Measurements from ENCODE around the gene NDUFS8. TPM values are rescaled to one million over a fixed set of nuclear protein-coding genes. Genes with fewer than 3 reads are reported as not detected.

Gene NDUFS8
- total RNA-seq, 1 donor from 2014 or later: 144 TPM

- peaks cover 73% of the 10 kb centered on the region for H3K36me3 Mint-ChIP-seq (ENCODE audit: low read depth, unreplicated experiment)
- peaks cover 2% of the 10 kb centered on the region for H3K27me3 Mint-ChIP-seq (ENCODE audit: unreplicated experiment)
- peaks cover 38% of the 10 kb centered on the region for H3K4me1 Mint-ChIP-seq (ENCODE audit: unreplicated experiment)
- no peak for TF ChIP-seq CTCF (IDR thresholded peaks at IDR 0.05; ENCODE audit: unreplicated experiment)
- DNase-seq (ENCODE audit: low spot score): no peak
- no peak overlapping the region for H3K27ac Mint-ChIP-seq (ENCODE audit: unreplicated experiment)
- H3K9me3 Mint-ChIP-seq (ENCODE audit: unreplicated experiment): no peaks in the 10 kb centered on the region
- no peak overlapping the region for H3K4me3 Mint-ChIP-seq (ENCODE audit: unreplicated experiment)
These were observed 44.3 kb downstream of the NDUFS8 start for GRCh38 chr11:68074584-68075352.

DNA sequence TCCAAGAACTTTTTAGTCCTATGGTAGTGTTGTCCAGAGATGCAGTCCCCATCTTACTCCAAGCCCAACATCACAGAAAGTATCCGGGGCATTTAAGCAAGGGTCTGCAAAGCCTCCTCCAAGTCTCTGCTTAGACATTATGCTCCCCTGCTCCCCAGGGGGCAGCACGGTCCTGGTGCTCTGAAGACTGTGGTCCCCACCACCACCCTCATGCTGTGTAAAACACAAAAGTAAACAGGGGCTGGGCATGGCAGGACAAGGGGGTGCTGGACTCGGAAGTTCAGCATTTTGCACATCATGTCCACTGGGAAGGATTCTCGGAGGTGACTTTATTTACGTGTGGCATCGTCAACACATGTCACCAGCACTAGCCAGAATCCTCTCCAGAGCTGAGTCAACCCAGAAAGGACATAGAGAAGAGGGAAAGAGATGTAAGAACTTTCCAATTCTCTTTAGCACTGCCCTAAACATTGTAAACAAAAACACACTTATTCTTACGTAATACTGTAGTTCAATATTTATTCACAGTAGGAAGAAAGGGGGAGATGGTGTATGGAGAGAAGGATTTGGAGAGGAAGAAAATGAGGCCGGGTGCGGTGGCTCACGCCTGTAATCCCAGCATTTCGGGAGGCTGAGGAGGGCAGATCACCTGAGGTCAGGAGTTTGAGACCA, 46.0 kb downstream of the NDUFS8 start:
- Mint-ChIP-seq H3K27ac (ENCODE audit: unreplicated experiment) (peak overlapping the region; percentile 62), H3K9me3 (ENCODE audit: unreplicated experiment) (no peaks in the 10 kb centered on the region), H3K4me1 (ENCODE audit: unreplicated experiment) (peaks cover 39% of the 10 kb centered on the region), H3K36me3 (ENCODE audit: low read depth, unreplicated experiment) (peaks cover 67% of the 10 kb centered on the region), H3K4me3 (ENCODE audit: unreplicated experiment) (peak overlapping the region; percentile 54), H3K27me3 (ENCODE audit: unreplicated experiment) (peaks cover 2% of the 10 kb centered on the region)
- peak; percentile 28 for DNase-seq (ENCODE audit: low spot score)
- TF ChIP-seq CTCF (IDR thresholded peaks at IDR 0.05; ENCODE audit: unreplicated experiment): no peak

GRCh38 chr11:68077617-68078582, 47.4 kb downstream of the NDUFS8 start:
- no peak for DNase-seq (ENCODE audit: low spot score)
- TF ChIP-seq CTCF (IDR thresholded peaks at IDR 0.05; ENCODE audit: unreplicated experiment): no peak
- peaks cover 60% of the 10 kb centered on the region for H3K36me3 Mint-ChIP-seq (ENCODE audit: low read depth, unreplicated experiment)
- H3K4me3 Mint-ChIP-seq (ENCODE audit: unreplicated experiment): peak overlapping the region; percentile 70
- H3K27me3 Mint-ChIP-seq (ENCODE audit: unreplicated experiment): peaks cover 2% of the 10 kb centered on the region
- H3K9me3 Mint-ChIP-seq (ENCODE audit: unreplicated experiment): no peaks in the 10 kb centered on the region
- H3K27ac Mint-ChIP-seq (ENCODE audit: unreplicated experiment): peak overlapping the region; percentile 62
- peaks cover 42% of the 10 kb centered on the region for H3K4me1 Mint-ChIP-seq (ENCODE audit: unreplicated experiment)

- peak overlapping the region; percentile 37 for H3K27ac Mint-ChIP-seq (ENCODE audit: unreplicated experiment)
These were observed 50.4 kb downstream of the NDUFS8 start for GRCh38 chr11:68080860-68081259.

More at GRCh38 chr11:68080860-68081259, 50.4 kb downstream of the NDUFS8 start:
- H3K4me1 Mint-ChIP-seq (ENCODE audit: unreplicated experiment): peaks cover 28% of the 10 kb centered on the region
- H3K4me3 Mint-ChIP-seq (ENCODE audit: unreplicated experiment): peak overlapping the region; percentile 33
- peaks cover 2% of the 10 kb centered on the region for H3K27me3 Mint-ChIP-seq (ENCODE audit: unreplicated experiment)
- no peak for TF ChIP-seq CTCF (IDR thresholded peaks at IDR 0.05; ENCODE audit: unreplicated experiment)
- H3K9me3 Mint-ChIP-seq (ENCODE audit: unreplicated experiment): no peaks in the 10 kb centered on the region
- DNase-seq (ENCODE audit: low spot score): no peak
- H3K36me3 Mint-ChIP-seq (ENCODE audit: low read depth, unreplicated experiment): peaks cover 42% of the 10 kb centered on the region

Measured in endothelial cell (in vitro differentiated cells).